Measurements from ENCODE around the gene NUBPL.

GRCh38 chr14:31785574-31785973, 224.4 kb downstream of the NUBPL start:
- TF ChIP-seq, protein P1, sequence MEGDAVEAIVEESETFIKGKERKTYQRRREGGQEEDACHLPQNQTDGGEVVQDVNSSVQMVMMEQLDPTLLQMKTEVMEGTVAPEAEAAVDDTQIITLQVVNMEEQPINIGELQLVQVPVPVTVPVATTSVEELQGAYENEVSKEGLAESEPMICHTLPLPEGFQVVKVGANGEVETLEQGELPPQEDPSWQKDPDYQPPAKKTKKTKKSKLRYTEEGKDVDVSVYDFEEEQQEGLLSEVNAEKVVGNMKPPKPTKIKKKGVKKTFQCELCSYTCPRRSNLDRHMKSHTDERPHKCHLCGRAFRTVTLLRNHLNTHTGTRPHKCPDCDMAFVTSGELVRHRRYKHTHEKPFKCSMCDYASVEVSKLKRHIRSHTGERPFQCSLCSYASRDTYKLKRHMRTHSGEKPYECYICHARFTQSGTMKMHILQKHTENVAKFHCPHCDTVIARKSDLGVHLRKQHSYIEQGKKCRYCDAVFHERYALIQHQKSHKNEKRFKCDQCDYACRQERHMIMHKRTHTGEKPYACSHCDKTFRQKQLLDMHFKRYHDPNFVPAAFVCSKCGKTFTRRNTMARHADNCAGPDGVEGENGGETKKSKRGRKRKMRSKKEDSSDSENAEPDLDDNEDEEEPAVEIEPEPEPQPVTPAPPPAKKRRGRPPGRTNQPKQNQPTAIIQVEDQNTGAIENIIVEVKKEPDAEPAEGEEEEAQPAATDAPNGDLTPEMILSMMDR (conservative IDR thresholded peaks at IDR 0.05 in 1 of 2, IDR thresholded peaks at IDR 0.05 in 1 of 2; ENCODE audit: extremely low read depth in 1 of 2, insufficient read depth in 1 of 2, low read depth in 1 of 2, low read length in 2 of 2): no peak
- no peak for TF ChIP-seq EZH2 (IDR thresholded peaks at IDR 0.05; ENCODE audit: borderline replicate concordance, low read length)

All from mammary epithelial cell (primary cell).